ENCODE results near the gene RNU1-2.
A peak's percentile ranks its signal among the peaks of the same experiment; 100 is the strongest.
"Not testable (repeated sequence)": the region's sequence is repeated elsewhere in the genome, so short reads cannot be mapped to it uniquely, and the experiment has no call there.

The RNU1-2 gene

DNA sequence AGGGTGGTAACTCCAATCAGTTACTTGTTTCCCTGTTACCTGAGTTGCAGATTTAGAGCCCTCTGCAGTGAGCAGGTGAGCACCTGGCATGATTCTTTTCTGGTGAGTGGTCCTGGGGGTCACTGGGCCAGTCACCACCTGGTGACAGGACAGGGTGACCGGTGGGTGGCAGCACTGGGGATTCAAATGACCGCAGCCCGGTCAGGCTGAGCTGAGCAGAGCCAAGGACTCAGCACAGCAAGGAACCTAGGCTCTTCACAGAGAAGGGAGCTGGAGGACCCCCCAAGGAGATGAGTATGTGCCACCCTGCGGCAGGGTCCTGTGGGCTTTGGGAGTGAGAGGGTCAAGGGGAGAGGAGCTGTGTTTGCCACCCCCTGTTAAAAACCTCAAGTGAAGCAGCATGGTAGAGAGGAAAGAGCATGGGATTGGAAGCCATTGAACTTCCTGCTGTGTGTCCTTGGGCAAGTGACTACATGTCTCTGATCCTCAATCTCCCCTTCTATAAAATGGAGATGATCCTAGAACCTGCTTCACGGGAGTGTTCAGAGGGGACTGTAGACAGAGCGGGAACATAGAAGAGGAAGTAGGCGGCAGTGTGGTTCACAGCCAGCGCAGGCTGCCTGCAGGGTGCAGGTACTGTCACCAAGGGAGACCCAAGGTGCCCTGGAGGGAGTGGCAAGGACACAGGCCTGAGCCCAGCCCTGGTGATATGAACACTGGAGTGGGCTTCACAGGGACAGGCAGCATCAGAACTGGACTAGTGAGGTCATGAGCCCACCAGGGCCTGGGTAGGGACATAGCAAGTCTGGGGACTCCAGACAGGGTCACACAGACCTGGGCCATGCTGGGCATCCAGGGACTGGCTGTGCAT lies 16.3 kb downstream of the RNU1-2 start:
- not testable (repeated sequence) for DNase-seq

DNA sequence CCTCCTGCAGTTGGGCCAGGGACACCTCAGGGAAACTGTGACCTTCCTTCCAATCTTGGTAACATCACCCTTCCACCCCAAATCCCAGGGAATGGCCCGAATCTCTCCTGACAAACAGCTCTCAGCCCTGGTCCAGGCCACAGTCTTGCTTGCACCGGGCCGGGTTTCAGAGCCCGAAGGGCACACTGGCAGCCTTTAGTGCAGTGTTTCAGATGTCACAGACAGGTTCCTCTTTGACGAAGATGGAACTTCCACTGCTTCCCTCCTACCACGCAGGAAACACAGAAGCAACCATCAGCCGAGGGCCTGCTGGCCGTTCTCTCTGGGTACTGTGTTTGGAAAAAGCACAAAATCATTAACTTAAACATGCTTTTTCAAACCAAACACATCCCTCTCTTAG lies 17.0 kb downstream of the RNU1-2 start:
- DNase-seq, result not testable (repeated sequence)

DNA sequence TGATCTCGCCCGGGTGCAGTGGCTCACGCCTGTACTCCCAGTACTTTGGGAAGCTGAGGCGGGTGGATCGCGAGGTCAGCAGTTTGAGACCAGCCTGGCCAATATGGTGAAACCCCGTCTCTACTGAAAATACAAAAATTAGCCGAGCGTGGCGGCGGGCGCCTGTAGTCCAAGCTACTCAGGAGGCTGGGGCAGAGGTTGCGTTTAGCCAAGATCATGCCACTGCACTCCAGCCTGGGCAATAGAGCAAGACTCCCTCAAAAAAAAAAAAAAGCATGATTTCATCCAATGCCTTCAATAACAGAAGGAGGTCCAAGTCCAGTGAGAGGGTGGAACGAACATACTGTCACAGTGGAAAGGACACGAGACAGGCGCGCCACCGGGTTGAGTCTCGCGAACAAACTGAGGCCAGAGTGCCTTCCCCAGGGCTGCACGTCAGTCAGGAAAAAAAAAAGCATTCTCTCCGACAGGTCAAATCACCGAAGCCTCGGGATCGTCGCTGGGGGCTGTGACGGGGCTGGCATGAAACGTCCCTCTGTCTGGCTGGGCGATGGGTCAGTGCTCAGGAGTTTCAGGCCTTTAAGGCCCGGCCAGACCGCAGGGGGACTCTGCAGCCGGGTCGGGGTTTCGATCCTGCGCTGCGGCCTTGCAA lies 17.5 kb downstream of the RNU1-2 start:
- DNase-seq, result no peak

DNA sequence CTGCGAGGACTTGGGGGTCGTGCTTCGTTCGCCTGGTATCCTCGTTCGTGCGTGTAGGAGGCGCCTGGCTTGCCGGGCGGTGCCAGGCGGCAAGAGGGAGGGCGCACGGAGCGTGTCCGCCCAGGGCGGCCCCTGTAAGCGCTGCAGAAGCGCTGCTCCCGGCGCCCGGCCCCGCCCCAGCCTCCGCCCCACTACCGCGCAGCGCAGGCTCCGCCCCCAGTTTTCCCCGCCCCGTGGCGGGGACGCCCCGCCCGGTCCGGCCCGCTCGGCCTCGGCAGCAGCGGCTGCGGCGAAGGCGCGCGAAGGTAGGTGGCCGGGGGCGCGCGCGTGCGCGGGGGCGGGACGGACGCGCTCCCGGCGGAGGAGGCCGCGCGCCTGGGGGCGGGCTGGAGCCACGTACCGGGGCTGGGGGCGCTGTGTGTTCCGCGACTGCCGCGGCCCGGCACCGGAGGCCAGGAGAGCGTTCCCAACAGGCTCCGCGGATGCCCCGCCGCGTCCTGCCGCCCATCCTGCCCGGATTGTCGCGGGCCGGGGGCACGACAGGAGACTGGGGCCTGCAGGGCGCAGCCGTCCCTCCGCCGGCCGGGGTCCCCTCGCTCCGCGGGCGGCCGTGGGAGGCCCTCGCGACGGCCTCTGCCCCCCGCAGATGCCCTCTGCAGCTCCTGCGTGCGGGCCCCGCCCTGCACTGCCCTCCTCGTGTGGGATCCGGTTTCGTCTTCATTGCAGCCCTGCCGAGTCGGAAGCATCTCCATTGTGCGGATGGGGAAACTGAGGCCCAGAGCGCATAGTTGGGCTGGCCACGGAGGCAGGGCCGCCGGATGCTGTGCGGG lies 18.3 kb downstream of the RNU1-2 start:
- peak; percentile 99 for DNase-seq

DNA sequence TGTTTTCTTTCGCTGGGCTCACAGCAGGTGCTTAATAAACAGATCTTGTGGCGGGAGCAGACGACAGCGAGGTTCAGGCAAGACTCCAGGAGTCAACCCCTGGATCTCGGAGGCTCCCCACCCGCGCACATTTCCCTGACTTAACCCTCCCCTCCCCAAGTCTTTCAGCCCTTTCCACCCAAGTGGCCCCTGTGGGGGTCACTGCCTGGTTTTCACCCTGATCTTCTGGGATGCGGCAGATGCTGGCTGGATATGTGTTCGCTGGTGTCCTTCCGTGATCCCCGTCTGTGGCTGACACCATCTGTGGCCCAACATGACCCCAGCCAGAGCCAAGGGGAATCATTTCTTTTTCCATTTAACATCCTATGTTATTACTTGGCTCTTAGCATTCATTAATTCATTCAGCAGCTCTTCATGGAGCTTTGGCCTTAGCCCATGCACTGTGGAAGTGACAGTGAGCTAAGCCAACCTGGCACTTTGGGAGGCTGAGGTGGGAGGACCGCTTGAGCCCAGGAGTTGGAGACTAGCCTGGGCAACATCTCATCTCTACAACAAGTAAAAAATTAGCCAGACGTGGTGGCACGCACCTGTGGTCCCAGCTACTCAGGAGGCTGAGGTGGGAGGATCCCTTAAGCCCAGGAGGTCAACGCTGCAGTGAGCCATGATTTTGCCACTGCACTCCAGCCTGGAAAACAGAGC lies 19.3 kb downstream of the RNU1-2 start:
- DNase-seq, result not testable (repeated sequence)

DNA sequence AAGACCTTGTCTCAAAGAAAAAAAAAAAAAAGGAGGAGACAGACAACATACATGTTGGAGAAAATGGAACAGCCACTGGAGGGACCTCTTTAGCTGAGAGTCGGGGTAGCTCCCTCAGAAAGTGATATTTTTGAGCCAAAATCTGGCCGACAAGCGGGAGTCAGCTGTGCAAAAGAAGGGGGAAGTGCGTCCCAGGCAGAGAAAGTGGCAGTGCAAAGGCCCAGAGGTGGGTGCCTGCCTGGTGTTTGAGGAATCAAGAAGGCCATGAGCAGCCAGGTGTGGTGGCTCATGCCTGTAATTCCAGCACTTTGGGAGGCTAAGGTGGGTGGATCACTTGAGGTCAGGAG lies 19.8 kb downstream of the RNU1-2 start:
- no peak for DNase-seq

DNA sequence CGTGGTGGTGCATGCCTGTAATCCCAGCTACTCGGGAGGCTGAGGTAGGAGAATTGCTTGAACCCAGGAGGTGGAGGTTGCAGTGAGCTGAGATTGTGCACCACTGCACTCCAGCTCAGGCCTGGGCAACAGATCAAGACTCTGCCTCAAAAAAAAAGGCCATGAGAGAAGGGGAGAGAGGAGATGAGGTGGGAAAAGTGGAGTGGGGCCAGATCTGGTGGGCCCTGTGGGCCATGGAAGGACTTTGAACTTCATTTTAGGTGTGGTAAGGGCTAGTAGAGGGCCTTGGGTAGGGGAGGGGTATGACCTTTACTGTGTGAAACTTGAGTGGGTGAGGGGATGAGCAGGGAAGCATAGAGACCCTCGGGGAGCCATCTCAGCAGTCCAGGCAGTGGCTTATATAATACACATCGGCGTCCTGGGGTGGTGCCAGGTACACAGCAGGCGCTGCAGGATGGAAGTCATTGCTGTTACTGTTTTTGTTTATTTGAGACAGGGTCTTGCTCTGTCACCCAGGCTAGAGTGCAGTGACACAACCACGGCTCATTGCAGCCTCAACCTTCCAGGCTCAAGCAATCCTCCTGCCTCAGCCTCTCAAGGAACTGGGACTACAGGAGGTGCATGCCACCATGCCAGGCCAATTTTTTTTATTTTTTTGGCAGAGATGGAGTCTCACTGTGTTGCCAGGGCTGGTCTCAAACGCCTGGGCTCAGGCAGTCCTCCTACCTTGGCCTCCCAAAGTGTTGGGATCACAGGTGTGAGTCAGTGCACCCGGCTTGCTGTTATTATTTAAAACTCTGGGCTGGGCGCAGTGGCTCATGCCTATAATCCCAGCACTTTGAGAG lies 20.5 kb downstream of the RNU1-2 start:
- DNase-seq, result not testable (repeated sequence)

DNA sequence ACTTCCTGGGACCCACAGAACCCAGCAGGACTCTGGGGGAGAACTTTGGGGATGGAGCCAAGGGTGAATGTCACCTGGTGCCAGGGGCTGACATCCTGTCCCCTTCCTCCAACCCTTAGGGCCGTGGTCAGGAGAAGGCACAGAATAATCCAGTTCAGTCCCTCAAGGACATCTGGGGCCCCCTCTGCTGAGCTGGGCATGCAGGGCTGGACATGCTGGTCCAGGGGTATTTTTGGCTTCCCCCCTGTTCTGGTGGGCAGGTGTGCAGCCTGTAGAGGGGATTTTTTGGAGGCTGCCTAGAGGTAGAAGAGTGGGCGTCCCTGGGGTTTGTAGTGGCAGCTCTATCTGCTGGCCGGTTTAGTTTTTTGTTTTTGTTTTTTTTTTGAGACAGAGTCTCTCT lies 22.6 kb downstream of the RNU1-2 start:
- no peak for DNase-seq

DNA sequence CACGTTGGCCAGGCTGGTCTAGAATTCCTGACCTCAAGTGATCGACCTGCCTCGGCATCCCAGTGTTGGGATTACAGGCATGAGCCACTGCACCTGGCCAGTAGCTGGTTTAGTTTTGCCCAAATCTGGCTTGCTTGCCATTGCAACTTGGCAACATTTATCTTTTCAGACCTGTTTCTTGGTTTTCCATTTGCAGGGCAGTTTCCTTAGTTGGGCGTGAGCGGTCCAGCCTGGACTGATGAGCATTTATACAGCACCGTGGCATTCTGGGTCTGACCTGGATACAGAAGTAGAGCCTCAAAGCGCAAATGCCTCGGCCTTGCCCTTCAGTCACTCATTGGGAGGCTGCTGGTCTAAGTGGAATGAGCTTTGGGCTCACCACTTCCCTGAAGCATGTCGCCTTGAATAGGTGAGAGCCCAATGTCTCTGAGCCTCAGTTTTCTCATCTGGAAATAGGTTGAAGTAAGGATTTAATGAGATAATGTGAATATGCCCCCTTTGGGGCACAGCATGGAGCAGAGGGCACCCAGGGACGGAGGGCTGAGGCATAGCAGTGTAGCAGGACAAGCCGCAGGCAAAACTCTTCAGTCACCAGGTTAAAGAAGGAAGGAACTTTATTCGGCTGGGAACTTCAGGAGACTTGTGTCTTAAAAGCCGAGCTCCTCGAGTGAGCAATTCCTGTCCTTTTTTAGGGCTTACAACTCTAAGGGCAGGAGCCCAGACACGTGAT lies 23.3 kb downstream of the RNU1-2 start:
- DNase-seq, result not testable (repeated sequence)

DNA sequence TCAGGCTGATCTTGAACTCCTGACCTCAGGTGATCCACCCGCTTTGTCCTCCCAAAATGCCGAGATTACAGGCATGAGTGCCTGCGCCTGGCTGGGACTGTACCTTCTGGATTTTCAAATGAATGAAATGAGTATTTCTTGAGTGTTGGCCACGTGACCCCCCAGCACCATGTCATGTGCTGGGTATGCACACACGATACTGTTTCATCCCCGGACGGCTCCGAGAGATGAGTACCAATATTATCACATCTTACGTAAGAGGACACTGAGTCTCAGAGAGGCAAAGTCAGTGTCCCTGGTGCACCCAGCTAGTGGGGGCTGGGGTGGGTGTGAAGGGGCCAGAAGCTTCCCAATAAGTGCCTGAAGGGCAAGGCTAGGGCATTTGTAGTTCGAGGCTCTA lies 25.2 kb downstream of the RNU1-2 start:
- no peak for DNase-seq

DNA sequence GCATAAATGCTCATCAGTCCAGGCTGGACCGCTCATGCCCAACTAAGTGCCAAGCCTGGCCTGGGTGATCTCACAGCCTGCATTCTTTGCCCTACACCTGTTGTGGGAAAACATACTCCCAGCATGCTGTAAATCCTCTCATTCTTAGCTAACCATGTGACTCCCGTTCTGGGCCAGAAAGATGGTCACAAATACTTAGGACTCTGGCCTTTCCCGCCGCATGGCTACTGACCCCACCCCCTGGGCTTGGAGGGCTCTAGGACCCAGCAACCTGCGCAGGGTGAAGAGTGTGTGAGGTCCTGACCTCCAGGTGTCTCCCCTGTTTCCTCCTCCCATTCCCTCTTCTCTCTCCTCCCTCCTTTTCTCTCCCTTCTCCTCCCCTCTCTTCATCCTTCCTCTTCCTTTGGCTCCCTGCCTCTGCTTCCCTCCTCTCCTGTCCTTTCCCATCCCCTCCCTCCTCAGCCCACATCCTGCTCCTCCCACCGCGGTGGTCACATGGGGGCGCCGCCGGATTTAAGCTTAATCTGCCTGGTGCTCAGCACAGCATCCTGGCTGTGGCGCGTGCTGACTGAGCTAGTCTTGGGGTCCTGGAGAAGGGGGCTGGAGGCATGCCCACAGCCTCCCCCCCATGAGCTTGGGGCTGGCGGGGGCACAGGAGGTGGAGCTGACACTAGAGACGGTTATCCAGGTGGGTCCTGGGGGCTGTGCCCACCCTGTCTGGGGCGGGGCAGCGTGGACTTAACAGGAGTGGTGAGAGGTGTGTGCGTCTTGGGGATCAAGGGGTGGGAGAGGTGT lies 25.8 kb downstream of the RNU1-2 start, which contains the start of gene CROCC:
TSS of gene CROCC (plus strand) at position 541 of the 795 bp plus-strand sequence. CDS start at position 629, 88 bp downstream.
- DNase-seq, result peak; percentile 75

DNA sequence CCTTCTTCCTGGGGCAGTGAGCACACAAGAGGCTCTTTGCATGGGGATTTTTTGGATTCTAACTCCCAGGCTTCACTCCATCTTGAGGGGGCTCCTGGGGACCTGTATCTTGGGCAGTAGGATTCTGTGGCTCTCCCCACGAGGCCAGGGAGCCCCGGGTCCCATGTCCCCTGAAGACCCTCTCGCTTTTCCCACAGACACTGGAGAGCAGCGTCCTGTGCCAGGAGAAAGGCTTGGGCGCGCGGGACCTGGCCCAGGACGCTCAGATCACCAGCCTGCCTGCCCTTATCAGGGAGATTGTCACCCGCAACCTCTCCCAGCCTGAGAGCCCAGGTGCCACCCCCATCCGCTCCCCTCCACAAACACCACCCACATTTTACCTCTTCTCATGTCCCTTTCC lies 26.7 kb downstream of the RNU1-2 start:
- DNase-seq, result no peak

DNA sequence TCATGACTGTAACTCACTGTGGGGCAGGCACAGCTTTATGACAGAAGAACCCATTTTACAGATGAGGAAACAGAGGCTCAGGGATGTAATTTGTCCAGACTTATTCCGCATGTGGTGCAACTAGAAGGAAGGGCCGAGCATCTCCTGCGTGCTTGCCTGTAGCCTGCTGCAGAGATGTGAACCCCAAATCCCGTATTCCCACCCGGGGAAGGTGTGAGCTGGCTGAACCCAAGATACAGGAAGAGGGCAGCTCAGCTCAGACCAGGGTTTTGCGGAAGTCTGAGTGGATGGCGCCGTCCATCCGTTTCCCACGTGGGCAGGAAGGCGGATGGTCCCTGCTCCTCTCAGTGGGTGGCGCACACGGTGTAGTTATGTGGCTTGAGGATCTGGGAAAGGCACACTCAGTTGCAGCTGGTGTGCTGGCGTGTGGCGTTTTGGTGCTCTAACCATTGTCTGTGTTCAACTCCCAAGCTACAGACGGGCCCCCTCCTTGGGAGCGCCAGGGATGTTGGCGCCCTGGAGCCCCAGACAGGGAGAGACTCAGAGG lies 27.2 kb downstream of the RNU1-2 start:
- DNase-seq, result no peak

DNA sequence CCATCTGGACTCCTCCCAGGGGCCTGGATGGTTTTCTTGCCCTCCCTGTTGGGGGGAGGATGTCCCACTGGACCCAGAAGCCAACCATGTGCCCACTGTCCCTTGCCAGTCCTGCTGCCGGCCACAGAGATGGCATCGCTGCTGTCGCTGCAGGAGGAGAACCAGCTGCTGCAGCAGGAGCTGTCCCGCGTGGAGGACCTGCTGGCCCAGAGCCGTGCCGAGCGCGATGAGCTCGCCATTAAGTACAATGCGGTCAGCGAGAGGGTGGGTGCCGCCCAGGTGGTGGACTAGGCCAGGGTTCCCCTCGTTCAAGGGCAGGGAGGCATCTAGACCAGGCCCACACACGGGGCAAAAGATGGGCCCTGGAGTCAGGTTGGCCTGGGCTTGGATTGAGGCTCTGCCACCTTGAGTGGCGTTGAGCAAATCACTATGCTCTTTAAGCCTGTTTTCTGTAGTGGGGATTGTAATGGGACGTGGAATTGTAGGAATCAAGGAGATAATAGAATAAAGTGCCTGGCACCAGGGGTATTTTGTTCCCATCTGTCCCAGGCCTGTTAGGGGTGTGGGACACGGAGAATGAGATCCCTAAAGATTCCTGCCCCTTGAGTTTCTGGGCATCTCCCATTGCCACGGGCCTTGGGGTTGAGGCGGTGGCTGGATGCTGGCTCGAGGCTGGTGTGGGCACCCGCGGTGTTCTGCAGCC lies 28.6 kb downstream of the RNU1-2 start:
- DNase-seq, result no peak

DNA sequence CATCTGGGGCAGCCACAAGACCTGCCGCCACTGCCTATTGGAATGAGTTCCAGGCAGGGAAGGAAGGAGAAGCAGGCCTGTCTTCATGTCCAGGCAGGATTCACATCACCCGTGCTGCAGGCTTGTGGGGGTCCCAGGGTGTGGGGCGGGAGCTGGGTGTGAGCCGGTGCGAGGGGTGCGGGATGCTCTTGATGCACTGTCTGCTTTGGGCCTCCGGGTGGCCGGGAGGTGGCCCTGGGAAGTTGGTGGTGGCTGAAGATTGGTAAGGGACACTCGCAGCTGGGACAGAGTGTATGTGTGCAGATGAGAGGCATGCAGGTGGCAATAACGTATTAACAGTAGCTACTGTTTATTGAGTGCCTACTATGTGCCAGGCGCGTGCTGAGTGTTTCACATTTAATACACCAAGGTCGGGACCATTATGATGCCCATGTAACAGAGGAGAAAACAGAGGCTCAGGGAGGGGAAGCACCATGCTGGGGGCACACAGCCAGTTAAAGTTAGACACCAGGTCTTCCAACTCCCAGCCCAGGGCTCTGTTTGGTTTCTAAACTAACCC lies 29.2 kb downstream of the RNU1-2 start:
- DNase-seq, result no peak

DNA sequence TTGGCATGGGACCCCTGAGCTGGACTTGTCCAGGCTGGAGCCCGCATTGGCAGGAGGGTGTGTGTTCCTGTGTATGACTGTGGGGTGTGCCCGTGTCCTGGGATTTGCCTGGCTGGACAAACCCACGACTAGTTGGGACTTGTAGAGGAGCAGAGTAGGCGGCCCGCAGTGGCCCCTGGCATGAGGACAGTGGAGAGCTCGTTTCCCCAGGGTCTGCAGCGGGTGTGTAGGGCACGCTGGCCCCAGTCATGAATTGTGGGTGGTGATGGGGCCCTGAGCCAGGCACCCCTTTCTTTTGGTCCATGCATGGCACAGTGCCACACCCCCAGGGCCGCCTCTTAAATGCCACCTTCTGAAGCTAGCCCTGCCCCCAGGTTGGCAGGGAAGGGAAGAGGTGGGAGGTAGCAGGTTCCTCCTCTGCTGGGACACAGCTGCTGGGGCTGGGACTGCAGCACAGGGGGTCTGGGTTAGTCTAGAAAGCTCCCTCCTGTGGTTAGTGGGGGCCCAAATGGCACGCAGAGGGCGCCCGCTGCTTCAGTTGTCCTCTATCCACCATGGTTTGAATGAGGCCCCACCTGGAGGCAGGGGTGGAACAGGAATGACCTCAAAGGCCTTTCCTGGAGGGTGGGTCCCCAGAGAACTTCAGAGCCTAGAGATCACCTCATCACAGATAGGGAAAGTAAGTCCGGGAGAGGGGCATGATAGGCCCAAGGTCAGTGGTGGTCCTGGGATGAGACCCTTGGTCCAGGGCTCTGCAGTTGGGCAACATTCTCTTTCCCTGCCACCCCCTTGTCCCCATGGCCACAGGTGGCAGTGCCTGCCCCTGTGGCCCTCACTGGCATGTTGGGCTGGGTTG lies 30.1 kb downstream of the RNU1-2 start:
- no peak for DNase-seq

DNA sequence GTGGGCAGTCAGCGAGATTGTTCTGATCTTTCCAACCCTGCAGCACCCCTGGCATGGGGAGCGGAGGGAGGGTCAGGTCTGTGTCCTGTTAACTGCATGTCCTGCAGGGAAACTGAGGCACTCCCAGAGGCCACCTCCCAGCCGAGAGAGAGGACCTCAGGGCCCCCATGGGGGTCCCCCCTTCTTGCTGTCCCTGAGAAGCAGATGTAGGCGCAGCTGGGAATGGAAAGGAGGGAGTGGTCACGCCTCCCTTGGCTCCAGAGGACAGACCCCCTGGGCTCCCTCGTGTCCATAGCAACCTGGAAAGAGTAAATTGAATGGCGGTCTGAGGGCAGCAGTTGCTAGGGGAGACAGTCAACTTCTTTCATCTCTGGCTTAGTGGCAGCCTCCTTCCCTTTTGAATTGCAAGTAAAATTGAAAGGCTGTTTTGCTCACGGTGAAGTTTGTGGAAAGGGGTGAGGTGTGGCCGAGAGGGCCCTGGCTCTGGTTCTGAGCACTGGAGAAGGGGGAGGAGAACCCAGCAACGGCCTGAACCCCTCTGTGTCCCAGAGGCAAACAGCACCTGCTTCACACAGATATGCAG lies 30.8 kb downstream of the RNU1-2 start:
- peak; percentile 15 for DNase-seq

DNA sequence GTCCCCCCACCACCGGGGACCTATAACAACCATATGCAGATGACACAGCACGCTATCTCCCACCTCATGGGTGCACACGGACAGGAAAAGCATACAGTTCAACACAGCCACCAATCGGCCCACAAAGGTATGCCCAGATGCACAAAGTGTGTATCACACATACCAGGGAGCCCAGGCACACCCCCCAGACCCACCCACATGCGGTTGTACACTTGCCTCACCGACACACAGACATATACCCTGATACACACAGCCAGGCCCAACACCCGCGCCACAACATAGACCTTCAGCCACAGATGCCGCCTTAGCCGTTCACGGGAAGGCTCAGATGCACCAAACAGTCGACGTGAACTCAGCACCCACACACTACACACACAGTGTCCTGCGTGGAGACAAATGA lies 31.5 kb downstream of the RNU1-2 start:
- DNase-seq, result no peak
